GM21367 (cell line): Measurements from ENCODE around the gene PGM2L1.
"Not testable (repeated sequence)": the region's sequence is repeated elsewhere in the genome, so short reads cannot be mapped to it uniquely, and the experiment has no call there.

Source experiments
- ATAC-seq: cut with Tn5 transposase; IDR thresholded peaks from one replicate; pipeline ENCODE4 v1.9.1; 2021; ENCODE audit not compliant: unreplicated experiment

Gene PGM2L1

DNA sequence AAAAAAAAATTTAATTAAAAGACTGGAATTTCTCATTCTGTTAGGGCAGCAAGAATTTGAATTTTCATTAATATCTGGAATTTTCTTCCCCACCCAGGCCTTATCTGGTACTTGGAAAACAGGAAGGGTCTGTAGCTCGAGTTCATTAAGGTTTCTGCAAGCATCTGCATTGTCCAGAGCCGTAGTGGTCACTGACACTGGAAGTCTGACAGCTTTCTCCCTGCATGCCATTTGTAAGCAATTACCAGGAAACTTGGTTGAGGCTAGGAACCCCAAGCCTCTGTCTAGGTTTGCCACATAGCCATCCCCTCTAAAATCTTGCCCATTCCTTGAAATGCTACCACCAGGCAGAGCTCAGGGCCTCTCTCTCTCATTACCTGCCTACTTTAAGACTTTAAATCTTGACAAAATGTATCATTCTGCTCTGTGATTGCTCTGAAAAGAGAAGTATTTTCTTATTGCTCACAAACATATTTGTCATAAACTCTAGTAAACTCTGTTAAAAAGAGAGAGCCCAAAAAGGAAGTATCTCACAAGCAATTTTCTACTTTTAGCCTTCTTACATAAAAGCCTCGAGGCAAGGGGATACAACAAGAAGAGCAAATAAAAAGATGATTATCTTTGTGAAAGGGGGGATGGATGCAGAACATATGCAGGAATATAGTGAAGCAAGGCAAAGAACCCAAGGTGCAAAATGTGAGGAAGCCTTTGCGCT is 5.5 kb upstream of the PGM2L1 start:
- no peak for ATAC-seq

DNA sequence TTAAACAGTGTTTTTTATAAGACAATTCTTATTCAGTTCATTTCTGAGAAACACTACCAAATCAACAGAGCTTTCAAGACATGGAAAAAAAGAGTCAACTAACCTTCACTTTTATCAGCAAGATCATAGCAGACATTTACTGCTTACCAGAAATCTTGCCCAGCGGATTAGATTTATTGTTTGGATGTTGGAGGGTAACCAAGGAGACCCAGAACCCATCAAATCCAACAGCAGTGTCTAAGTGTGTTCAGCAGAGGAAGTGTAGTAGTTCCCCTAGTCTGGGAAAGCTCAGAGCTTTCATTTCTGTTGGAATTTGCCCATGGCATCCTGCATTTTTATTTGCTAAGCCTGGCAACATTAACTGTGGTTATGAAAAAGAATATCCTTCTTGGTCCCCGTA is 2.4 kb upstream of the PGM2L1 start:
- no peak for ATAC-seq

DNA sequence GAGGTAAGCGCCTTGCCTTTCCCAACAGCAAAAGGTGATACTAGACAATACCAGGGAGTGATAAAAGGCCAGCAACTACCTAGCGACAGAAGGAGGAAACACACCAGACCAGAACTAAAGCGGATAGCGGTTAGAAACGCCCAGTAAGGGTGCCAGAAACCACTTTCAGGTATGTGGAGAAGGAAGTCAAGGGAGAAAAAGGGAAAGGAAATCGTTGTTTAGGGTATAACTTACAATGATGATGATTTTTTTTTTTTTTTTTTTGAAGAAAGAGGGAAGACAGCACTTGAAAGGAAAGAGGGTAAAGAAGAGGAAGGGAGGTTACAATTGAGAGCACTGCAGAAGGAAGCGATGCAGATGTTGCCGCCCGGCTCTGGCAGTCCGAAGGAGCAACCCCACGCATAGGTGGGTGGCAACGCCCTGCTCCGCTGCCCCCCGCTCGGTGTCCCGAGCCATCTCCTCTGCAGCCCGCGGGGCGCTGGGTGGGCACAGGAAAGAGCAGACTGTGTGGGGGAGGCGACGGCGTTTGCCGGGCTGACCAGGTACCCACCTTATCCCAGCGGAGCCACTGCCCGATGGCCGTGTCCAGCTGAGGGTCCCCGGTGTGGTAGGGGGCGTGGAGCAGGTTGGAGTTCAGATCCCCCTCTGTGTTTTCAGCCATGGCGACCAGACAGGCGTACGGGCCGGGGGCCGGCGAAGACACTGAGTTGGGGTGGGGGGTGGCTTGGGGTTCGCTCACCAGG is 561 bp downstream of the PGM2L1 start:
- ATAC-seq, result no peak

DNA sequence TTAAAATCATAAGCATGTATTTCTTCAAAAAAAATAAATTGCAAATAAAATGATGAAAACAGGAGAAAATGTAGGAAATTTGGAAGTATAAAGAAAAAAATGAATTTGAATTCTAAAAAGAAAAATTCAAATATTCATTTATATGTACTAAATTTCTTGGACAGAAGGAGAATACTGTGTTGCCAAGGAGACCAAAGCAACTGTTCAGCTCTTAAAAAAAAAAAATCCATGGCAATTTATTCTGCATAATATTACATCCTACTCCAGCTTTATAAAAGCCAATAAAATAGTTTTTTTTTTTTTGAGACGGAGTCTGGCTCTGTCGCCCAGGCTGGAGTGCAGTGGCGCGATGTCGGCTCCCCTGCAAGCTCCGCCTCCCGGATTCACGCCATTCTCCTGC is 6.0 kb downstream of the PGM2L1 start:
- no peak for ATAC-seq

DNA sequence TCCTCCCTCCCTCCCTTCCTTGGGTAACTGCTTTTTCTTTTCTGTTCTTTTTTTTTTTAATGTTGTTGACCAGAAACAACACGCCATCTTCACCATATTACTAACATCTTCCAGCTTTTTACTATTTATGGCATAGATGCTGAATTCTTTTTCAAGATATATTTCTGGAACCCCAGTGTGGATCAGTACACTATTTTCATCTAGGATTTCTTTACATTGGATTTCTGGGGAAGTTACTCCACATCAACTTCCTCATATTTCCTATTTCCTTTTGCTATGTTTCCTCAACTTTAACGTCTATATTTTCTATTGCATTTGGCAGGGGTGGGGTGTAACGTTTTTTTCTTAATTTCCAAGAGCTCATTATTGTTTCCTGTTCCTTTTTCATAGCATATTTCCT is 7.0 kb downstream of the PGM2L1 start:
- ATAC-seq, result no peak

DNA sequence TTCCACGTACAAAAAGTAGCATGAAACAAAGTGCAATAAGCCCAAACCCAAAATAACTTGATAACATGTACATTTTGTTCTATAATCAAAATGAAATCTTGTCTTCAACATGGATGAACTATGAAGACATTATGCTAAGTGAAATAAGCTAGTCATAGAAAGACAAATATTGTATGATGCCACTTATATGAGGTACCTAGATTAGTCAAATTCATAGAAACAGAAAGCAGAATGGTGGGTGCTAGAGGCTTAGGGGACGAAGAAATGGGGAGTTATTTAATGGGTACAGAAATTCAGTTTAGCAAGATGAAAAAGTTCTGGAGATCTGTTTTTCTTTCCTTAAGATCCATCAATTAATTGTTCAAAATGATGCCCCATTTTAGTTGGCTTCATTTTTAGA is 7.5 kb downstream of the PGM2L1 start:
- ATAC-seq, result no peak

DNA sequence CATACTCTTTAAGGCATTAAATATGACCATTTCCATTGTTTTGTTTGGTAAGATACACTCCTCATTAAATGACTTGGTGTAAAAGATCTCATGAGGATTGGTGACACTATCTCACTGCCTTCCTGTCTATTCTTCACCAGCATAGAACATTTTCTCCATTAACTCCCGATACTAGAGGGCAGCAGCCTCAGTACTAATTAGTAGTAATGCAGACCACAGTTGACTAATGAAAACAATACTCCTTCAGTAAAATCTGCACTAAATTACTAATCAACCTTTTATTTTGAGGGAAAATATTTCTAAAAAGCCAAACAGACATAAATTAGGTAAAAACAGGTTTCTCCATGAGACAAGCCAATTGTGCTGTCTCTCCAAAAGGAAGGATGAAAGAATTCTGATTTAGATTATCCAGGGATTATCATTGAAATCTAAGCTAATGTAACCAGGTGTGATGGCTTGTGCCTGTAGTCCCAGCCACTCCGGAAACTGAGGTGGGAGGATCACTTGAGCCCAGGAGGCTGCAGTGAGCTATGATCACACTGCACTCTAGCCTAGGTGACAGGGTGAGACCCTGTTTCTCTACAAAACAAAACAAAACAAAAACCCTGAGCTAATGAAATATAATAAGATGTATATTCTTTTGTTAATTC is 9.4 kb downstream of the PGM2L1 start:
- ATAC-seq, result no peak

DNA sequence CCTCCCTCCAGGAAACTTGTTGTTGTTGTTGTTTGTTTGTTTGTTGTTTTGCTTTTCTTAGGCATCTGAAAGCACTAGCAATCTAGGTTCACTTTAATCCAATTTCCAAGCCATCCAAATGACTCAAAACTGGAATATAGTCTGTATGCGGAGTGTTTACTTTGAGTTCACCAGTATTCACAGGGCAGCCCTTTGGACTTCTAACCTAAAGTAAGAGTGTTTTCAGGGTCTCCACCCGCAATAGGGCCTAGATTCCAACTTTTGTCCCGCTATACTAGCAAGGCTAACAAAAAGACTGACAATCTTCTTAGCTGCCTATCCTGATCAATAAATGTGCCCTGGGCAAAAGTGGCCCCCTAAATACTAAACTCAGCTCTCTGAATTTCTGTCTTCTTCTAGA is 13.6 kb downstream of the PGM2L1 start:
- ATAC-seq, result no peak

DNA sequence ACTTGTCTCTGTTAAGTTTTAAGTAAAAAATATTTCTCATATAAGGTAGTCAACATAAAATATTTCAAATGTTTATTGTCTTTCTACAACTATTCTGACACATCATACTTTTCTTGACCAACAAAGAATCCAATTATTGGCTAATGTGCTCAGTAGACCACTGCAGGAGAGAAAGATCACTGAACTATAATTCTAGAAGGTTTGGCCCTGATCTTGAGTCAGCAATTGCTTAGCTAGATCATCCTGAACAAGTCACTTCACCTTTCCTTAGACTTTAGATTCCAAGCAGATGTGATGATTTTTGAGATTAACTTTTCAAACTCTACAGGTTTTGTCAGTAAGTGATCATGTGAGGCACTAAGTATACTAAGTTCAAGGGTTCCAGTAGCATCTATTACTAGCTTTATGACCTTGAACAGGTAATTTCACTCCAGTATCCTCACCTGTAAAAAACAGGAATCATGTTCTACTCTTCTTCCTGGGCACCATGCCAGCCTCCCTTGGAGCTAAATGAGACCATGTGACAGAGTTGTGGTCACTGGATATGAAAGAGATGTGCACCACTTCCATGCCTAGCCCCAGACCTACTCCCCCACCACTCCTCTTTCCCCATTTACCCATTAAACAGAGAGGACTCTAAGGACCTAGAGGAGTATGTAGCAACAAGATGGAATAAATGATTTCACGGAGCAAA is 17.3 kb downstream of the PGM2L1 start:
- no peak for ATAC-seq

DNA sequence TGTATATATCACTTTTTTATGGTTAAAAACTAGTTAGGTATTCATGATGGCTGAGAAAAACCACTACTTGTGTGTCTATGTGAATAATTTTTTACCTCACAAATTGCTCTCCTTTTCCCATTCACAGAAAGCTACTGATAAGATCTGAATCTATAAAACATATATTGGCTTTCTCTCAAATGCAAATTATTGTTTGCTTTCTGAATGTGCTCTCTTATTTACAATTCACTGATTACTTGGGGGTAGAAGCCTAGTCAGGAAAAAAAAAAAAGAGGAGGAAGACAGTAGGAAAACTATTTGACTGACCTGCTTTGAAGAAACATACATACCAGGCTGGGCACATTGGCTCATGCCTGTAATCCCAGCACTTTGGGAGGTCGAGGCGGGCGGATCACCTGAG is 20.5 kb downstream of the PGM2L1 start:
- no peak for ATAC-seq

DNA sequence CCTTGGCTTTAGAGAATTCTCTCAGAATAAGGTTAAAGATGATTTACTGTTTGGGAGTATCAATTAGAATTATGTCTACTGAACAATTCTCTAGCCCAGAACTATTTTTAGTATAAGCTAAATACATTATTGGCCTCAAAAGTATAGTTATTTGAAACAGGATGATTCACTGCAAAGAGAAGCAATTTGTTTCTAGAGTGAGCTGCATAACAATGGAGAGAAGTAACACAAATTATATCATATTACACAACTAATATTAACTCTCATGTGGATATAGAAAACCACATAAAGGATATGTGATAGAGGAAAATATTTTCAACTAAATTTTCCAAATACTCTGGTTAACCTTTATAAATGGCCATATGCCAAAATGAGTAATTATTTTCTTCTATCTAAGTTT is 24.9 kb downstream of the PGM2L1 start:
- no peak for ATAC-seq

DNA sequence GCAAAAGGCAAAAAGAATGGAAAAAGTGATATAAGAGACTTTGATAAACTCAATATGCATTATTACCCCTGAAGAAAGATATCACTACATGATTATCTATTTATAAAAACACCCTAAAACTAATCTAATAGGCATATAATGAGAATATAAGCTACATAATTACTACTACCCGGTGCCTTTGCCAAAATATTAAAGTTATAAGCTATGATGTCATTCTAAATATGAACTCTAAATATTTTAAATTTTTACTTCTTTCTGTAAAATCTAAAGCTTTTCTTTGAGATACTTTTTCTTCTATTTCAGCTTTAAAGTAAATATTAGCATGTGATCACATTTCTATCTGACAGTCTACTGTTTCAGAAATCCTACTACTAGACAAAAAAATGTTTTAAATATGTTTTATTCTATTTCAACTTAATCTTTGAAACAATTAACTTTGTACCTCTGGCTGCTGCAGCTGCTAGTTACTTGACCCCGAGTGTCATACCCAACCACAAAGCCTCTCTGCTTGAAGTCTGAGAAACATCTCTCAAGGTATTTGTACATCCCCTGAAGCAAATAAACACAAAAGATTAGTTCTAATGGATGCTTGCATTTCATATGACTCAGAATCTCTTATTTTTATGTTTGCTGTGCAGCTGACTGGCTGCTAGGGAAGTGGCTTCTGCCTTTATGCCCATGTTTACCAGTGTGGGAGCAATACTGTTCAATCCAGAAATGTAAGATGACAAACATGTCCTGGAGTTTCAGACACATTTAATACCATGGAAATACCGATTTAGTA is 26.8 kb downstream of the PGM2L1 start:
- ATAC-seq, result no peak

DNA sequence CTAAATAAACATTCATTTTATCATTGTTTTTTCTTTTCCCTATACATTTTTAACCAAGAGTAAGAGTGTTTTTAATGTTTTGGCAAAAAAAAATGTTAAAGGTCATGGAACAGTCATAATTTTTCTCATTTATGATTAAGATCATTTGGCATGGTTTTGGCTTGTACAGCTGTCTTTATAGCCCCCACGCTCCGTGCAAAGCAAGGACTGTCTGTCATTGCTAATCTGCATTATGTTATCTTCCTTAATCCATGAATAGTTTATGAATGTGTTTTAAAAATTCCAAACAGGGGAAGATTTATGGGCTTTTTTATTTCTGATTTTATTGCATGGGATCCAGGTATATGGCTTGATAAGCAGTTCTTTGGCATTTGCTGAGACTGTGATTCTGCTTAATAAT is 28.1 kb downstream of the PGM2L1 start:
- no peak for ATAC-seq

DNA sequence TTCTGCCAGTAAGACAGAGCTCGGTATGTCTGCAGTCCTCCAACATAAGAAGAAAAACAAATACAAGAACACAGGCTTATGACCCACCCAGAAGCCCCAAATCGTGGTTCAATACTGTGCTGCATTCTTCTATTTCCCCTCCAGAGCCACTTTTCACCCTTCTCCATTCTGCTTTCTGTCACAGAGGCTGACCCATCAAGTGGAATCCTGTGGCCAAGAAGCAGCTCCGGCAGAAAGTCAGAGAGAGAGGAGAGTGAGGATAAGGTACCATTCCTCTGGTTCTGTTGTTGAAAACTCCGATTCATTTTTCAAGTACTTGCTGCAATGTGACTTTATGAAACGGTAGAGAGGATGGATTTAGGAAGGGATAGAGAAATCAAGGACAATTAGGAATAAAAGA is 30.4 kb downstream of the PGM2L1 start:
- no peak for ATAC-seq

DNA sequence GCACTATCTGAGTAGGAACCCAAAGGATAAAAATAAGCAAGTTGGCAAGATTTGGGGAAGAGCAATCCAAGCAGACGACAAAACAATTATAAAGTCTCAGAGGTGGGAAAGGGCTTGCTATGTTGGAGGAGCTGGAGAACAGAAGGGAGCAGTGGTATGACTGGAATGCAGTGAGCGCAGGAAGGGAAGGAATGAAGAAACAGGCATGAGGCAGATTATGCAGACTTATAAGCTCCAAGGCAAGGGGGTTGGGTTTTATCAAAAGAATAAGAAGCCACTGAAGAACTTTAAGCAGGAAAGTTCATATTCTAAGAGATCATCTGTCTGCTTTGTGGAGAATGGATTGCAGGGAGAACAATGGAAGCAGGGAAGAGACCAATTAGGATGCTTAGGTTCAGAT is 31.7 kb downstream of the PGM2L1 start:
- ATAC-seq, result no peak

DNA sequence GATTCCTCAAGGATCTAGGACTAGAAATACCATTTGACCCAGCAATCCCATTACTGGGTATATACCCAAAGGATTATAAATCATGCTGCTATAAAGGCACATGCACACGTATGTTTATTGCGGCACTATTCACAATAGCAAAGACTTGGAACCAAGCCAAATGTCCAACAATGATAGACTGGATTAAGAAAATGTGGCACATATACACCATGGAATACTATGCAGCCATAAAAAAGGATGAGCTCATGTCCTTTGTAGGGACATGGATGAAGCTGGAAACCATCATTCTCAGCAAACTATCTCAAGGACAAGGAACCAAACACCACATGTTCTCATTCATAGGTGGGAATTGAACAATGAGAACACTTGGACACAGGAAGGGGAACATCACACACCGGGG is 32.4 kb downstream of the PGM2L1 start:
- ATAC-seq, result not testable (repeated sequence)

DNA sequence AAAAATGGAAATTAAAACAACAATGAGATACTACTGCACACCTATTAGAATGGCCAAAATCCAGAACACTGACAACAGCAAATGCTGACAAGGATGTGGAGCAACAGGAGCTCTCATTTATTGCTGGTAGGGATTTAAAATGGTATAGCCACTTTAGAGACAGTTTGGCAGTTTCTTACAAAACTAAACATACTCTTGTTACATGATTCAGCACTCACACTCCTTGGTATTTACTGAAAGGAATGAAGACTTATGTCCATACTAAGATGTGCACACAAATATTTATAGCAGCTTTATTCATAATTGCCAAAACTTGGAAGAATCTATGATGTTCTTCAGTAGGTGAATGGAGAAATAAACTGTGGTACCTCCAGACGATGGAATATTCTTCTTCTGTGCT is 40.8 kb downstream of the PGM2L1 start:
- no peak for ATAC-seq

DNA sequence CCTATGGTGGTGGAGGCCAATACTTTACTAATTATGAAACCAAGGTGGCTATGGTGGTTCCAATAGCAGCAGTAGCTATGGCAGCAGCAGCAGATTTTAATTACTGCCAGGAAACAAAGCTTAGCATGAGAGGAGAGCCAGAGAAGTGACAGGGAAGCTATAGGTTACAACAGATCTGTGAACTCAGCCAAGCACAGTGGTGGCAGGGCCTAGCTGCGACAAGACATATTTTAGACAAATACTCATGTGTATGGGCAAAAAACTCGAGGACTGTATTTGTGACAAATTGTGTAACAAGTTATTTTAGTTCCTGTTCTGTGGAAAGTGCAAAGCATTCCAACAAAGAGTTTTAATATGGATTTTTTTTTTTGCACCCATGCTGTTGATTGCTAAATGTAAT is 42.6 kb downstream of the PGM2L1 start:
- no peak for ATAC-seq

DNA sequence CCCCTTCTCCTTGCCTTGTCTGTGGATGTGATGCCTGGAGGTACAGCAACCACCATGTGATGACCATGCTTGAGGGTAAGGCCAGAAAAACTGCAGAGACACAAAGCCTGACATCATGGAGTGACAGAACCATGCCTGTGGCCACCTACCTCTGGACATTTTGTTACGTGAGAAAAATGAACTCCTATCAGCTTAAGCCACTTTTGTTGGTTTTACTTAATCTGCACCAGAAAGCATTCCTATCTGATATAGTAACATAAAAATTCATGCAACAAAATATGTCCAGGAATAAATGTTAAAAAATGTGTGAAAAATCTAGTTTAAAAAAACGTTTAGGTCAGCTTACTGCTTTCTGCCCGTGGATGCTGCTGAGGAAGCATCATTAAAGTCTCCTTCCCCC is 44.2 kb downstream of the PGM2L1 start:
- no peak for ATAC-seq

DNA sequence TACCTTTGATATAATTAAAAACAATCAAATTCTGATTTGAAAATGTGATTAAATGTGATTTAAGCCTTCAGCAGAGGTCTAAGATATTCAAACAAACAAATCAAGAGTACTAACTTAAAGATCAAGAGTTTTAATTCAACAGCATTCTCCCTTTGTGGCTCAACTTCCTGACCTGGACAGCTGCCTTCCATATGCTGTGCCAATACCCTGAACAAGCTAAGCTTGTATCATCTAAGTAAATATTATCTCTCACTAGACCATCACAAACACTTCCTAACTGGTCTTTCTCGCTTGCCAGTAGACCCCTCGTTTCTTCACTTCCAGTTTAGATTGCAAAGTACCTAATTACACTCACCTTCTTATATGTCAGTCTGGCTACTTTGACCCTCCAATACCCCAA is 50.9 kb downstream of the PGM2L1 start:
- no peak for ATAC-seq

DNA sequence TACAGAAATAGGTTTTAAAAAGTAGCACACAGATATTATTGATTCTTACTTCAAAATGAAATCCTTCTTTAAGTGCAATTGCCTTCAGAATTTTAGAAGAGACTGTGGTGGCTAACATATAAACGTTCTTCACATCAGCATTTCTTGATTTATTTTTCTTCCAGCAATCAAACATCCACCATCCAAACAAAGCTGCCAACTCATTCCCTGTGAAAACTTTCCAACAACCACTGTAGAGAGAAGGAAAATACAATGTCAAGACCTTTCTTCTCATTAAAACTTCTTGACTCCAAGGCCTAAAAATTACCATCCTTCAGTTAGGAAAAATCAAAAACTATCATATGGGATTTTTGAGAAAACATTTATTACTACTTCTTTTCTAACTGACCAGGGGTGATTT is 52.8 kb downstream of the PGM2L1 start:
- ATAC-seq, result no peak
